ENCODE data around the gene FKBP3. TPM values are rescaled to one million over a fixed set of nuclear protein-coding genes. Genes with fewer than 3 reads are reported as not detected.

Gene FKBP3
- total and polyA plus RNA-seq, 2 donors (not counting 1 experiment from before 2014, with no cell fraction given), result 18.5 to 58.7 TPM

- Mint-ChIP-seq H3K9me3 (ENCODE audit: insufficient read depth) (no peaks in the 10 kb centered on the region), H3K4me1 (no peaks in the 10 kb centered on the region), H3K27ac (no peak overlapping the region), H3K27me3 (no peaks in the 10 kb centered on the region), H3K4me3 (no peak overlapping the region)
- Histone ChIP-seq H4K20me1 (ENCODE audit: control insufficient read depth, insufficient read depth, low read length, poor library complexity, severe bottlenecking) (no peaks in the 10 kb centered on the region), H2AFZ (ENCODE audit: insufficient read depth, low read depth, low read length, poor library complexity, severe bottlenecking) (no peak overlapping the region), H3K79me2 (ENCODE audit: control insufficient read depth, insufficient read depth, low read length) (no peaks in the 10 kb centered on the region), H3K36me3 (replicated peaks in 1 of 2; ENCODE audit: control extremely low read depth in 1 of 2, control insufficient read depth in 1 of 2, extremely low read depth in 1 of 2, insufficient read depth in 2 of 2, low read length in 1 of 2) (peaks cover 0 to 2% of the 10 kb centered on the region in 2 experiments), H3K4me3 (ENCODE audit: control extremely low read depth in 1 of 5, extremely low read depth in 1 of 5, insufficient read depth in 1 of 5, low read depth in 2 of 5, low read length in 4 of 5) (no peak overlapping the region), H3K9me3 (ENCODE audit: control extremely low read depth in 1 of 3, control insufficient read depth in 2 of 3, insufficient read depth in 1 of 3, low read length in 2 of 3) (no peaks in the 10 kb centered on the region), H3K9ac (ENCODE audit: low read length) (no peak overlapping the region), H3K4me2 (replicated peaks; ENCODE audit: low read depth, low read length, poor library complexity, severe bottlenecking) (no peak overlapping the region), H3K4me1 (ENCODE audit: control insufficient read depth in 2 of 2, insufficient read depth in 2 of 2, low read length in 2 of 2) (no peaks in the 10 kb centered on the region), H3K27me3 (replicated peaks in 1 of 4; ENCODE audit: control extremely low read depth in 1 of 4, control insufficient read depth in 3 of 4, insufficient read depth in 4 of 4, low read length in 3 of 4) (no peaks in the 10 kb centered on the region), H3K27ac (ENCODE audit: low read length in 2 of 2) (no peak overlapping the region)
- WGBS (ENCODE audit: insufficient coverage), result no CpG with 5 or more reads among the region's 5 CpGs
- POLR2A ChIA-PET, result no interaction called here
- CTCF ChIA-PET, result no interaction called here
- no peak for ATAC-seq (ENCODE audit: low read depth)
- TF ChIP-seq EZH2 (IDR thresholded peaks at IDR 0.05; ENCODE audit: borderline replicate concordance, insufficient read depth, low read depth, low read length, poor library complexity, severe bottlenecking) (no peak), CTCF (IDR thresholded peaks at IDR 0.05) (no peak)
- DNase-seq, result no peak
- intact Hi-C loops (cut with micrococcal nuclease), result no loop called here
Observed at GRCh38 chr14:45177076-45177475, 42.8 kb upstream of the FKBP3 start.

- Histone ChIP-seq H3K9me3 (ENCODE audit: control extremely low read depth in 1 of 3, control insufficient read depth in 2 of 3, insufficient read depth in 1 of 3, low read length in 2 of 3) (no peaks in the 10 kb centered on the region), H3K79me2 (ENCODE audit: control insufficient read depth, insufficient read depth, low read length) (no peaks in the 10 kb centered on the region), H3K4me2 (replicated peaks; ENCODE audit: low read depth, low read length, poor library complexity, severe bottlenecking) (no peak overlapping the region), H3K36me3 (replicated peaks in 1 of 2; ENCODE audit: control extremely low read depth in 1 of 2, control insufficient read depth in 1 of 2, extremely low read depth in 1 of 2, insufficient read depth in 2 of 2, low read length in 1 of 2) (peaks cover 0 to 5% of the 10 kb centered on the region in 2 experiments), H3K4me1 (ENCODE audit: control insufficient read depth in 2 of 2, insufficient read depth in 2 of 2, low read length in 2 of 2) (no peaks in the 10 kb centered on the region), H2AFZ (ENCODE audit: insufficient read depth, low read depth, low read length, poor library complexity, severe bottlenecking) (no peak overlapping the region), H3K27ac (ENCODE audit: low read length in 2 of 2) (no peak overlapping the region), H3K9ac (ENCODE audit: low read length) (no peak overlapping the region), H4K20me1 (ENCODE audit: control insufficient read depth, insufficient read depth, low read length, poor library complexity, severe bottlenecking) (no peaks in the 10 kb centered on the region), H3K27me3 (replicated peaks in 1 of 4; ENCODE audit: control extremely low read depth in 1 of 4, control insufficient read depth in 3 of 4, insufficient read depth in 4 of 4, low read length in 3 of 4) (no peaks in the 10 kb centered on the region), H3K4me3 (ENCODE audit: control extremely low read depth in 1 of 5, extremely low read depth in 1 of 5, insufficient read depth in 1 of 5, low read depth in 2 of 5, low read length in 4 of 5) (no peak overlapping the region)
- Mint-ChIP-seq H3K27me3 (no peaks in the 10 kb centered on the region), H3K9me3 (ENCODE audit: insufficient read depth) (no peaks in the 10 kb centered on the region), H3K27ac (no peak overlapping the region), H3K4me3 (no peak overlapping the region), H3K4me1 (no peaks in the 10 kb centered on the region)
- DNase-seq, result no peak
- CTCF ChIA-PET, result no interaction called here
- TF ChIP-seq EZH2 (IDR thresholded peaks at IDR 0.05; ENCODE audit: borderline replicate concordance, insufficient read depth, low read depth, low read length, poor library complexity, severe bottlenecking) (no peak), CTCF (IDR thresholded peaks at IDR 0.05) (no peak)
- POLR2A ChIA-PET, result no interaction called here
- ATAC-seq (ENCODE audit: low read depth), result no peak
- intact Hi-C loops (cut with micrococcal nuclease), result no loop called here
Observed at GRCh38 chr14:45169906-45170305, 35.6 kb upstream of the FKBP3 start.
